Panc1 (cell line): ENCODE results near the gene GFPT1.

Experiments used
- CTCF ChIP-seq: fragments of 450-650 bp; IDR thresholded peaks from 2 replicates; pipeline ENCODE4 v1.5.1; 2017; ENCODE audit warnings: mild to moderate bottlenecking
- POLR2AphosphoS5 ChIP-seq: IDR thresholded peaks from 2 replicates; pipeline ENCODE4 v1.6.1; 2012; ENCODE audit warnings: mild to moderate bottlenecking, low read depth, low read length, moderate library complexity
- SIN3A ChIP-seq: IDR thresholded peaks from 2 replicates; pipeline ENCODE4 v1.6.1; 2012; ENCODE audit warnings: low read depth, mild to moderate bottlenecking, low read length, moderate library complexity, borderline replicate concordance; ENCODE audit not compliant: insufficient read depth
- TCF7L2 ChIP-seq: IDR thresholded peaks from 2 replicates; pipeline ENCODE4 v1.6.1; 2011; ENCODE audit warnings: mild to moderate bottlenecking, low read depth, low read length, inconsistent platforms

GRCh38 chr2:69386360-69386759 lies 667 bp downstream of the GFPT1 start:
- TF ChIP-seq CTCF (no peak), POLR2AphosphoS5 (no peak), SIN3A (no peak), TCF7L2 (no peak)
